Subcutaneous adipose tissue (tissue), 4 donors: Measurements from ENCODE around the gene MGMT. TPM values are rescaled to one million over a fixed set of nuclear protein-coding genes. Genes with fewer than 3 reads are reported as not detected.

Experiments
- total RNA-seq, 4 donors: library from RNA; depleted of rRNA; stranded (reverse); fragments of >200 nt; gene quantifications; one replicate each; pipeline ENCODE4 v1.1.0, GENCODE V29; 2016
- TF ChIP-seq, protein P1 (sequence below): fragments of 450-650 bp; IDR thresholded peaks from one replicate; pipeline ENCODE4 v1.5.1; 2016; ENCODE audit warnings: low read depth, mild to moderate bottlenecking, control low read depth, antibody characterized with exemption, moderate library complexity

Gene MGMT
- total RNA-seq, 4 donors from 2014 or later: 27.5 to 74.8 (median 42.2) TPM

DNA sequence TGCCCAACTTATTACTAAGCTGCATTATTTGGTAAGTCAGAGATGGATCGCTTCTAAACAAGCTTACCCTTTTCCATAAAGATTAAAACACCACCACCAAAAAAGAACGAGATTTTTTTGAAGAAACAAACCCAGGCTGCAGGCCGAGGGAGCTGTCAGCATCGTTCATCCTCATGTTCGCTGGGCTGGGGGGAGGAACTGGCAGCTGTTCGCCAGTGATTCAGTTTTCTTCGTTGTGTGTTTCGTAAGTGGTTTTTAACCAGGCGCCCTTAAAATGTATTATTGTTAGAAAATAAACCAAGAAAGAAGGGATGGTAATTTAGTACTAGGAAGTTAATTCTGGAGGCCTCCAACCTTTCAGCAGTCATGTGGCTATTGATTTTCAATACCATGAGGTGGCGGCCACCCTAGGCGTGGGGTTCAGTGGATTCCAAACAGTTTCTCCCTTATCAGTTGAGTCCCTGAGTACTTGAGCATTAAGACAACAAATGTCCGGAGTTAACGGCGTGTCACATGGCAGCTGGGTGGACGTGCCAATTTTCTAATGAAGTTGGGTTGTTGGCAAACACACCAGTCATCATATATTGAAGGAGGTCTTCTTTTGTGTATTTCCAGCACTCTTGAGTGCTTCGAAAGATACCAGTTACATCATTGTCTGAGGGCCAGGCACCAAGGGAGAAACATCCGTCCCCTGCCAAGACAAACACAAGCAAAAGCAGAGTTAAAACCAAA lies 323.8 kb downstream of the MGMT start:
- TF ChIP-seq, protein P1, sequence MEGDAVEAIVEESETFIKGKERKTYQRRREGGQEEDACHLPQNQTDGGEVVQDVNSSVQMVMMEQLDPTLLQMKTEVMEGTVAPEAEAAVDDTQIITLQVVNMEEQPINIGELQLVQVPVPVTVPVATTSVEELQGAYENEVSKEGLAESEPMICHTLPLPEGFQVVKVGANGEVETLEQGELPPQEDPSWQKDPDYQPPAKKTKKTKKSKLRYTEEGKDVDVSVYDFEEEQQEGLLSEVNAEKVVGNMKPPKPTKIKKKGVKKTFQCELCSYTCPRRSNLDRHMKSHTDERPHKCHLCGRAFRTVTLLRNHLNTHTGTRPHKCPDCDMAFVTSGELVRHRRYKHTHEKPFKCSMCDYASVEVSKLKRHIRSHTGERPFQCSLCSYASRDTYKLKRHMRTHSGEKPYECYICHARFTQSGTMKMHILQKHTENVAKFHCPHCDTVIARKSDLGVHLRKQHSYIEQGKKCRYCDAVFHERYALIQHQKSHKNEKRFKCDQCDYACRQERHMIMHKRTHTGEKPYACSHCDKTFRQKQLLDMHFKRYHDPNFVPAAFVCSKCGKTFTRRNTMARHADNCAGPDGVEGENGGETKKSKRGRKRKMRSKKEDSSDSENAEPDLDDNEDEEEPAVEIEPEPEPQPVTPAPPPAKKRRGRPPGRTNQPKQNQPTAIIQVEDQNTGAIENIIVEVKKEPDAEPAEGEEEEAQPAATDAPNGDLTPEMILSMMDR: no peak

DNA sequence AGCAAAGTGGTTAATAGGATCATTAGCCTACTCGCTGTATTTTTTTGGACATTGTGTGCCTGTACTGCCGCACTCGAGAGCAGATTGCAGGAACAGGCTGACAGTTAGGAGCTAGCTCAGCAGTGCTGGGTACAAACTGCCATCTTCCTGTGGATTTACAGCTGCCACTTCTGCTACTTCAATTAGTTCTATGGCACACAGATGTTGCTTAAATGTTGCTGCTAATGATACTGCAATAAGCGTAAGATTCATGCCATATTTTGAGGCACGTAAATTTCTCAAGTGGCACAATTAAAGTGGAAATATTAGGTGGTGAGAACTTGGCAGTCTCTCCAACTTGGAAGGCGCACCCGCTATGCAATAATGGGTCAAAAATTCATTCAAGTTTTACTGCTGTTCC lies 325.1 kb downstream of the MGMT start:
- TF ChIP-seq, protein P1: no peak

DNA sequence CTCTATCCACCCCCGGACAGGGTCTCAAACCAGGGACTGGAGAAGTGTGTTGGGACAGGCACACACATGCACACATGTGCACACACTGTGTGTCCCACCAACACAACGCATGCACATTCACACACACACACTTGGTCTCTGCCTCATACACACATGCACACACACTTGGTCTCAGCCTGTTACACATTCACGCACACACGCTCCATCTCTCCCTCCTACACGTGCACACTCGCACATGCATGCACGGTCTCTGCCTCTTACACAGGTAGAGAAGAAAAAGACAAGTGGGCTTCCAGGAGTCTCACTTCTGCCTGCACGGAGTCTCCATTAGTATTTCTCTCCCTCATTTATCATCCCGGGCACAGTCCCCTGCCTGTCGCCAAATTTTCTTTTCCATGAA lies 325.8 kb downstream of the MGMT start:
- TF ChIP-seq, protein P1: no peak

DNA sequence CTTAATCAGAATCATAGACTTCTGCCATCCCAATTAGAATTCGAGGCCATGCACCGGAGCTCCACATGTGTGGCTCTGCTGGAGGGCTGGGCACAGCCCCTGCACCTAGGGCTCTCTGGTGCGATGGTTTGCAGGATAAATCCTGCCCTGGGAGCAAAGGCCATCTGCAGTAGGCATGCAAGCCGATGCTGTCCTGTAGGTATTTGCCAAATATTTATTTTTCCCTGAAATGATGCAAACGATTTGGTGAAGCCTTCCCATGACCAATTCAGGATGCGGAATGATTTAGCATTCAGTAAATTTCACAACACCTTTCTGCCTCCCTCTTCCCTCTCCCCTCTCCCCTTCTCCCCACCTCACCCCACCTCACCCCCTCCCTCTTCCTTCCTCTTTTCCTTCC lies 326.4 kb downstream of the MGMT start:
- TF ChIP-seq, protein P1: no peak

DNA sequence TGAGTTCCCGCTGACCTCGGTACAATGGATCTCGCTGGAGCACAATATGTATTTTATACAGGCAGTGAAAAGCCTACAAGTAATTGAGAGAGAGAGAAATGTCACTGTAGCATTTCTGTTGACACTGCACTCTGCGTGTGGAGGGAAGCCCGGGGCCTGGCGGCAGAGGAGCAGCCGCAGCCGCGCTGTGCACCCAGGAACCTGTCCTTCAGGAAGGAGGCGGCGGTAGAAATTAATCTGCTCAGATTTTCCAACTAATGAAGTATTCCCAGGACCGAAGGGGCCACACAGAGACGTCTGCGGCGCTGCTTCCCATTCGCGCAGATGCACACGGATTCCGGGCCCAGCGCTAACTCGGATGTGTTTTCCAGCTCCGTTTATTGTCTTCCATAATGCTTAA lies 327.0 kb downstream of the MGMT start:
- TF ChIP-seq, protein P1: no peak

DNA sequence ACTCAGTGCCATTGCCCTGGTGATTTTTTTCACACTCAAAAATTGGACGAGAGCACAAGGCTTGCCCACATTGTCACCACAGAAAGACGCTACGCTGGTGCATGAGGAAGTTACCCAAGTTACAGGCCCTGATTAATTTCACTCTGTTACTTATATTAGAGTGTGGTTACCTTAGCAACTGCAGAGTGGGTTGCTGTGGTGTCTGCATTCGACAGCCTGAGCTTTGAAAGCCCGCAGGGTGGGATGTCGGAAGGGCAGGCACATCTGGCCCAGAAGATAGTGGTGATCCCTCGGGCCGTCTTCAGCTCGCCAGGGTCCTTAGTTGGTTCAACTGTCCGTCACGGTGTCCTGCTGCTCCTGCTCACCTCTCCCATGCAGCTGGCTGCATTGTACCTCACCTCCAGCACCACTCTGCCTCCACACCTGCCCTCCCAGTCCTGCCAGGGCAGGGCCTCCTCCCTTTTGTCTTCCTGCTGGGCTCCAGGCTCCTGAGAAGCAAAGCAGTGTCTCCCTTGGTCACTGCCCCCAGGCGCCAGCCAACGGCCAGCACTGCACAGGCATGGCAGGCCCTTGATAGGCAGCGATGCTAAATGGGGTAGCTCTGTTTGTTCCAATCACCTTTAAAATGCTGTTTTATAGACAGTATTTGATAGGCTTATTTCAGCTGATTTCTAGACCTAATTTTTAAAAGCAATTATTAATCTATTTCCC lies 329.8 kb downstream of the MGMT start:
- TF ChIP-seq, protein P1: no peak

DNA sequence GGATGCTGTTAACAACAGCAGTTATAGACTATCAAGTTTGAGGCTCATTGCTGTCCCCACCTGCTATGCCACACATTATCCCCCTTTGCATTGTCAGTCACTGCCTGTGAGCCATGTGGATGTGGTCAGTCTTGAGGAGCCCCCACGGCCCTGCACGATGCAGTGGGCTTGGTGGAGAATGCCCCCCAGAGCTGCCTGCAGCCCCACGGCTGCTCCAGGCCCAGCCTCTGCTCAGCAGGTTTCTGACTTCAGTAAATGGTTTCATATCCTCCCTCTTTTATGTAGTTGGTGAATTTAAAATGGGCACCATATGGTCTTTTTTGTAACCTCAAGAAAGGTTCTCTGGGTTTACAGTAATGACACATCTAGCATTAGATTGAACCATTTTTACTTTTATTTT lies 332.9 kb downstream of the MGMT start:
- TF ChIP-seq, protein P1: no peak
